GM12878 (cell line): ENCODE results near the gene IFRD2.

Experiments used
- EZH2 ChIP-seq: IDR thresholded peaks from 2 replicates; pipeline ENCODE4 v1.6.1; 2012; ENCODE audit warnings: low read depth, mild to moderate bottlenecking, control low read depth, inconsistent platforms, low read length, borderline replicate concordance; ENCODE audit not compliant: control insufficient read depth
- POLR2AphosphoS5 ChIP-seq: IDR thresholded peaks from 2 replicates; pipeline ENCODE4 v1.6.1; 2011; ENCODE audit warnings: mild to moderate bottlenecking, low read length, inconsistent platforms
- RFX5 ChIP-seq: IDR thresholded peaks from 2 replicates; pipeline ENCODE4 v1.6.1; 2011; ENCODE audit warnings: low read depth, low read length, improper control_type of control experiment
- TF ChIP-seq, protein P1 (sequence below): fragments of 450-650 bp; IDR thresholded peaks from 2 replicates; pipeline ENCODE4 v1.6.1; 2018; ENCODE audit warnings: mild to moderate bottlenecking, low read depth, moderate library complexity; ENCODE audit not compliant: partially characterized antibody
- TF ChIP-seq, protein P2 (sequence below), 3 experiments: IDR thresholded peaks in 2 of 3; conservative IDR thresholded peaks in 1 of 3; 2 replicates each; pipeline ENCODE4 v1.5.1; 2011; ENCODE audit warnings: low read depth in 3 of 3, low read length in 3 of 3, mild to moderate bottlenecking in 3 of 3, control low read depth in 2 of 3, moderate library complexity in 2 of 3, inconsistent platforms in 1 of 3, mixed read lengths in 1 of 3; ENCODE audit not compliant: control insufficient read depth in 2 of 3, insufficient read depth in 1 of 3; ENCODE audit errors: extremely low read depth in 1 of 3

DNA sequence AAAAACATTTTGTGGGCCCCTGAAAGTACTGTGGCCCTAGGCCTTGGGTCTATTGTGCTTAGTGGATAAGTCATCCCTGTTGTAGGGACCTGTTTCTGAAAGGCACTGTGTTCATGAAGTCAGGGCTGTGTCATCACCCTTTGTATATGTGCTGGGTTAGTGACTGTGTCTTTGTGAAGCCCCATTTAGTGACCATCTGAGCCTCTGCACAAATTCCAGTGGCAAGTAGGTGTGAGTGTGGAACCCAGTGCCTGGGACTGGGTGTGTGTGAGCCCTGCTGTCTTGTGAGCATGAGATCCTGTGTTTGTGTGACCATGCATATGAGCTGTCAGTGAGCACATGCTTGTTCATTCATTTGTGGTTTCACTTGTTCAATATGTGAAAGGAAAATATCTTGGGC lies 12.4 kb upstream of the IFRD2 start:
- TF ChIP-seq, protein P1, sequence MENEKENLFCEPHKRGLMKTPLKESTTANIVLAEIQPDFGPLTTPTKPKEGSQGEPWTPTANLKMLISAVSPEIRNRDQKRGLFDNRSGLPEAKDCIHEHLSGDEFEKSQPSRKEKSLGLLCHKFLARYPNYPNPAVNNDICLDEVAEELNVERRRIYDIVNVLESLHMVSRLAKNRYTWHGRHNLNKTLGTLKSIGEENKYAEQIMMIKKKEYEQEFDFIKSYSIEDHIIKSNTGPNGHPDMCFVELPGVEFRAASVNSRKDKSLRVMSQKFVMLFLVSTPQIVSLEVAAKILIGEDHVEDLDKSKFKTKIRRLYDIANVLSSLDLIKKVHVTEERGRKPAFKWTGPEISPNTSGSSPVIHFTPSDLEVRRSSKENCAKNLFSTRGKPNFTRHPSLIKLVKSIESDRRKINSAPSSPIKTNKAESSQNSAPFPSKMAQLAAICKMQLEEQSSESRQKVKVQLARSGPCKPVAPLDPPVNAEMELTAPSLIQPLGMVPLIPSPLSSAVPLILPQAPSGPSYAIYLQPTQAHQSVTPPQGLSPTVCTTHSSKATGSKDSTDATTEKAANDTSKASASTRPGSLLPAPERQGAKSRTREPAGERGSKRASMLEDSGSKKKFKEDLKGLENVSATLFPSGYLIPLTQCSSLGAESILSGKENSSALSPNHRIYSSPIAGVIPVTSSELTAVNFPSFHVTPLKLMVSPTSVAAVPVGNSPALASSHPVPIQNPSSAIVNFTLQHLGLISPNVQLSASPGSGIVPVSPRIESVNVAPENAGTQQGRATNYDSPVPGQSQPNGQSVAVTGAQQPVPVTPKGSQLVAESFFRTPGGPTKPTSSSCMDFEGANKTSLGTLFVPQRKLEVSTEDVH, result no peak
- TF ChIP-seq POLR2AphosphoS5 (no peak), RFX5 (no peak), EZH2 (no peak)
- TF ChIP-seq, protein P2, sequence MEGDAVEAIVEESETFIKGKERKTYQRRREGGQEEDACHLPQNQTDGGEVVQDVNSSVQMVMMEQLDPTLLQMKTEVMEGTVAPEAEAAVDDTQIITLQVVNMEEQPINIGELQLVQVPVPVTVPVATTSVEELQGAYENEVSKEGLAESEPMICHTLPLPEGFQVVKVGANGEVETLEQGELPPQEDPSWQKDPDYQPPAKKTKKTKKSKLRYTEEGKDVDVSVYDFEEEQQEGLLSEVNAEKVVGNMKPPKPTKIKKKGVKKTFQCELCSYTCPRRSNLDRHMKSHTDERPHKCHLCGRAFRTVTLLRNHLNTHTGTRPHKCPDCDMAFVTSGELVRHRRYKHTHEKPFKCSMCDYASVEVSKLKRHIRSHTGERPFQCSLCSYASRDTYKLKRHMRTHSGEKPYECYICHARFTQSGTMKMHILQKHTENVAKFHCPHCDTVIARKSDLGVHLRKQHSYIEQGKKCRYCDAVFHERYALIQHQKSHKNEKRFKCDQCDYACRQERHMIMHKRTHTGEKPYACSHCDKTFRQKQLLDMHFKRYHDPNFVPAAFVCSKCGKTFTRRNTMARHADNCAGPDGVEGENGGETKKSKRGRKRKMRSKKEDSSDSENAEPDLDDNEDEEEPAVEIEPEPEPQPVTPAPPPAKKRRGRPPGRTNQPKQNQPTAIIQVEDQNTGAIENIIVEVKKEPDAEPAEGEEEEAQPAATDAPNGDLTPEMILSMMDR (IDR thresholded peaks at IDR 0.05 in 2 of 3, conservative IDR thresholded peaks at IDR 0.05 in 1 of 3; ENCODE audit: control insufficient read depth in 2 of 3, extremely low read depth in 1 of 3, insufficient read depth in 1 of 3, low read depth in 3 of 3, low read length in 3 of 3), result no peak
